IPS-NIHi7 (cell line): ENCODE measurements around the gene TECRL.

ENCODE experiments used
- DNase-seq: peaks from one replicate; pipeline ENCODE4 v3.0.0; 2012; ENCODE audit warnings: mixed read lengths; ENCODE audit errors: extremely low spot score

Gene TECRL

GRCh38 chr4:64327237-64327636 is 82.0 kb downstream of the TECRL start:
- DNase-seq, result no peak

DNA sequence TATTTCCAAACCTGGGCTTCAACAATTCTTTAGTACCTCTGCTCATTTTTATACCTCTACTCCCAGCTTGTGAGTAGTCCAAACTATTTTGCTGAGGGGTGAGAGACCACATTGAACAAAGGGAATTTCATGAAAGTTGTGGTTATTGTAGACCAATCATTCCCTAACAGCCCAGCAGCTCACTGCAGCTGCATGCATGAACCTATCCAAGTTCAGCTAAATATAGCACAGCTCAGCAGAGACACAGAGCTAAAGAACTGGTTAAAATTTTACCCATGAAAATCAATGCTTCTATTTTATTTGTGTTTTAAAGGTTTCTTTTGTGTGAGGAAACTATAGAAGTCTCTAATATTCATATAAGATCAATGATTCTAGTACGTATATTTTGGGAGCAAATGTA is 82.7 kb downstream of the TECRL start:
- no peak for DNase-seq

- DNase-seq, result no peak
Measured at GRCh38 chr4:64306255-64306565, 103.0 kb downstream of the TECRL start.

- no peak for DNase-seq
Measured at GRCh38 chr4:64305565-64306254, 103.5 kb downstream of the TECRL start.

- DNase-seq, result no peak
Measured at GRCh38 chr4:64272432-64272831, 136.8 kb downstream of the TECRL start.

- no peak for DNase-seq
Measured at GRCh38 chr4:64271601-64272081, 137.6 kb downstream of the TECRL start.

- no peak for DNase-seq
Measured at GRCh38 chr4:64266669-64267068, 142.6 kb downstream of the TECRL start.

DNA sequence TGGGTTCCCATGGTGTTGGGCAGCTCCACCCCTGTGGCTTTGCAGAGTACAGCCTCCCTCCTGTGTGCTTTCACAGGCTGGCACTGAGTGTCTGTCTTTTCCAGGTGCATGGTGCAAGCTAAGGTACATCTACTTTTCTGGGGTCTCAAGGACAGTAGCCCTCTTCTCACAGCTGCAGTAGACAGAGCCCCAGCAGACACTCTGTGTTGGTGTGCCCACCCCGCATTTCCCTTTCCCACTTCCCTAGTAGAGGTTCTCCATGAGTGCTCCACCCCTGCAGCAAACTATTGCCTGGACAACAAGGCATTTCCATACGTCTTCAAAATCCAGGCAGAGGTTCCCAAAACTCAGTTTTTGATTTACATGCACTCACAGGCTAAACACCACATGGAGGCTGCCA is 143.0 kb downstream of the TECRL start:
- no peak for DNase-seq

DNA sequence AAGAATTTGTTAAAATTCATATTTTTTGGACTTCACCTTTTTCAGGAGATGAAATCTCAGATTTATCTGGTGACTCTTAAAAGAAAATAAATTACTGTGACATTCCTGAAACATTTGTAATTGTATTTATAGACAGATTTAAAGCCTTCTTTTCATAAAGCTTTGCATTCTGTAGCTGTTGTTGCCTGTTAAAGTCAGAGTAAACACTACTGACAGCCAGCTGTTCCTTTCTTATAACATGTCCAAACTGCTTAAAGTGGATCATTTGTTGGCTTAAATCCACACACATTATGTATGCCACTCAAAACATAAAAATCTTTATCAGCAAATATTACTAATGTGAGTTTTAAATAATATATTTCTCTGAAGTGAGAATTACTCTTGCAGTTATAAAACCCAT is 157.5 kb downstream of the TECRL start:
- DNase-seq, result no peak

DNA sequence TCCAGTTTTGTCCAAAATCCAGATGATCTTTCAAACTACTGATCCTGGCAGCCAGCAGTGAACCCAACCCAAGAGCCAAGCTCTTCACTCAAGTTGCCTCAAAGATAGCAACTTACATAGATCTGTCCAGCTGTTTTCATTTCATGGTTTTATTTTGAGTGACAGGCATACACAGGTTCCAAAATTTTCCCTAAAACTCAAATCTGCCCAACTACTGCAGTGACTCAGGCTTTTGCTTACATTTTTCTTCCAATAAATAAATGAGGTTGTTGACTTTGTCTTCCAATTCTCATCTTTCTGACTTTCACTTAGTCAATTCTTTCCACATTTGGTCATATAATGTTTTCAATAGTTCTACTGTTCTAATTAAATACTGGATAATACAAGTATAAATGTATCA is 158.8 kb downstream of the TECRL start:
- DNase-seq, result no peak

DNA sequence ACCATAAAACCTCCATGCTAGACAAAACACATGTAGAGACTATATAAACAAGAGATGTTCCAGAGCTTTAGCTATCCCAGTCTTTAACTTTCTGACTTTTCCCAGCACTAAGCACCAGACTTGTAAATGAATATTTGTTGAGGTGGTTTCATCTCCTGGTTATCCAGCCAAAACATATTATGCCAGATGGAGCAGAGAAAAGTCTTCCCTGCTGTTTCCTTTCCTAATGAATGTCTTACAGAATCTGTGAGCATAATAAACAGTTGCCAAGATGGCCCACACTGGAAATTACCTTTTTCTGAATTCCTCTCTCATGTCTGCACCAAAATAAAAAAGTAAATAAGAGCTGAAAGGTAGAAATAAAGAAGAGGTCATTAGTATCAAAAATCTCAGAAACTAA is 159.2 kb downstream of the TECRL start:
- DNase-seq, result no peak

DNA sequence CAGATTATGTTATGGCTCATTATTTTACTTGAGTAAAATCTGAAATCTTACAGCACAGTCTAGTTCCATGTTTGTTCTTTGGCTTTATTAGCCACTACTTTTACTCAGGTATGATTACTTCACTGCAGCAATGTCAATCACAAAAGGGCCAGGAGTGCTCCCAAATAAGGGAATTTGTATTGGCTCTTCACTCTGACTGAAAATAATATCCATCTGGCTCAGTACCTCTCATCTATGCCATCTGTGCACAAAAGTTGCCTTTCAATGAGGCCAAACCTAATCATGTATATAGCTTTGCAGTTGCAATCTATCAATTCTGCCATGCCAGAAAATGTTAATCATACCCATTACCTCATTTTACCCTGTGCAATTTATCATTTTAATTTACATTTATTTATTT is 161.1 kb downstream of the TECRL start:
- no peak for DNase-seq

- DNase-seq, result peak; percentile 12
Measured at GRCh38 chr4:64230709-64231310, 178.4 kb downstream of the TECRL start.
